HepG2 (cell line): ENCODE measurements around the gene CENPP. TPM values are rescaled to one million over a fixed set of nuclear protein-coding genes. Genes with fewer than 3 reads are reported as not detected.

Source experiments
- FOXK1 ChIP-seq: sonication (generic); formaldehyde crosslinking; IDR thresholded peaks from 2 replicates; pipeline ENCODE4 v1.4.0; 2020; ENCODE audit warnings: low read depth, missing genetic modification reagents, borderline replicate concordance
- HMGA1 ChIP-seq: sonication (generic); formaldehyde crosslinking; conservative IDR thresholded peaks from 2 replicates; pipeline ENCODE4 v1.4.0; 2020; ENCODE audit warnings: missing genetic modification reagents
- KIAA2018 ChIP-seq: sonication (generic); formaldehyde crosslinking; IDR thresholded peaks from 2 replicates; pipeline ENCODE4 v1.5.0; 2020; ENCODE audit warnings: mild to moderate bottlenecking, missing genetic modification reagents, borderline replicate concordance
- polyA plus RNA-seq, 8 experiments: library from polyadenylated mRNA; depleted of rRNA in 3 of 8; stranded (reverse) in 7 of 8; unstranded in 1 of 8; fragments of >200 nt; fragmentation: Illumina TruSeq in 4 of 8; extraction: Trizol in 4 of 8; gene quantifications; 2 replicates each; pipeline versions ENCODE4 v1.2.1 to v1.2.3, GENCODE V29; 2011 to 2016; ENCODE audit warnings: low read depth in 4 of 8, missing spikeins in 1 of 8, mixed read lengths in 1 of 8; ENCODE audit not compliant: insufficient read depth in 1 of 8
- total RNA-seq, 5 experiments: library from RNA; depleted of rRNA; stranded (reverse); fragments of >200 nt; fragmentation: Illumina TruSeq; extraction: Trizol; gene quantifications; 2 replicates each; pipeline ENCODE4 v1.2.3, GENCODE V29; 2016; ENCODE audit warnings: low read depth in 1 of 5

Gene CENPP
- total and polyA plus RNA-seq, 2 of the 13 experiments (the other 11 are each of a cell fraction or from before 2014, with no cell fraction given), result 2.0 to 11.4 TPM

- TF ChIP-seq KIAA2018 (CRISPR knock-in tag), result no peak
- TF ChIP-seq FOXK1 (CRISPR knock-in tag), result no peak
- no peak for TF ChIP-seq HMGA1 (CRISPR knock-in tag)
These were observed 285.0 kb downstream of the CENPP start (continued) for GRCh38 chr9:92610470-92611420.
